ENCODE data around the gene DUSP10.

The DUSP10 gene

GRCh38 chr1:221758455-221758854, 16.6 kb upstream of the DUSP10 start:
- Histone ChIP-seq H3K27ac (no peak overlapping the region), H3K9me3 (no peaks in the 10 kb centered on the region), H3K4me3 (ENCODE audit: low read depth in 1 of 2, low read length in 1 of 2) (no peak overlapping the region), H3K4me1 (ENCODE audit: control insufficient read depth in 1 of 2, insufficient read depth in 1 of 2, low read depth in 1 of 2, low read length in 1 of 2) (no peaks in the 10 kb centered on the region), H3K36me3 (no peaks in the 10 kb centered on the region), H3K27me3 (no peaks in the 10 kb centered on the region)
- no peak for TF ChIP-seq CTCF (IDR thresholded peaks at IDR 0.05)

- Histone ChIP-seq H3K9me3 (no peaks in the 10 kb centered on the region), H3K36me3 (no peaks in the 10 kb centered on the region), H3K27me3 (no peaks in the 10 kb centered on the region), H3K4me3 (ENCODE audit: low read depth in 1 of 2, low read length in 1 of 2) (no peak overlapping the region), H3K27ac (no peak overlapping the region), H3K4me1 (ENCODE audit: control insufficient read depth in 1 of 2, insufficient read depth in 1 of 2, low read depth in 1 of 2, low read length in 1 of 2) (no peaks in the 10 kb centered on the region)
- TF ChIP-seq CTCF (IDR thresholded peaks at IDR 0.05): no peak
These were observed 15.1 kb upstream of the DUSP10 start for GRCh38 chr1:221756830-221757551.

- Histone ChIP-seq H3K4me3 (ENCODE audit: low read depth in 1 of 2, low read length in 1 of 2) (no peak overlapping the region), H3K27me3 (no peaks in the 10 kb centered on the region), H3K4me1 (ENCODE audit: control insufficient read depth in 1 of 2, insufficient read depth in 1 of 2, low read depth in 1 of 2, low read length in 1 of 2) (no peaks in the 10 kb centered on the region), H3K27ac (no peak overlapping the region), H3K9me3 (no peaks in the 10 kb centered on the region), H3K36me3 (no peaks in the 10 kb centered on the region)
- TF ChIP-seq CTCF (IDR thresholded peaks at IDR 0.05): no peak
These were observed 11.9 kb upstream of the DUSP10 start for GRCh38 chr1:221753828-221754188.

GRCh38 chr1:221751226-221751887, 9.5 kb upstream of the DUSP10 start:
- Histone ChIP-seq H3K27me3 (no peaks in the 10 kb centered on the region), H3K4me1 (ENCODE audit: control insufficient read depth in 1 of 2, insufficient read depth in 1 of 2, low read depth in 1 of 2, low read length in 1 of 2) (no peaks in the 10 kb centered on the region), H3K9me3 (no peaks in the 10 kb centered on the region), H3K27ac (no peak overlapping the region), H3K36me3 (no peaks in the 10 kb centered on the region), H3K4me3 (ENCODE audit: low read depth in 1 of 2, low read length in 1 of 2) (no peak overlapping the region)
- TF ChIP-seq CTCF (IDR thresholded peaks at IDR 0.05): no peak

GRCh38 chr1:221748981-221749380, 7.1 kb upstream of the DUSP10 start:
- Histone ChIP-seq H3K4me1 (ENCODE audit: control insufficient read depth in 1 of 2, insufficient read depth in 1 of 2, low read depth in 1 of 2, low read length in 1 of 2) (no peaks in the 10 kb centered on the region), H3K27me3 (peaks cover 1% of the 10 kb centered on the region), H3K4me3 (ENCODE audit: low read depth in 1 of 2, low read length in 1 of 2) (no peak overlapping the region), H3K27ac (no peak overlapping the region), H3K9me3 (no peaks in the 10 kb centered on the region), H3K36me3 (no peaks in the 10 kb centered on the region)
- TF ChIP-seq CTCF (IDR thresholded peaks at IDR 0.05): no peak
